Ovary (tissue), 9 donors: ENCODE measurements around the gene PRKCE. TPM values are rescaled to one million over a fixed set of nuclear protein-coding genes. Genes with fewer than 3 reads are reported as not detected.

ENCODE experiments used
- DNase-seq, 5 donors: peaks; one replicate each; pipeline ENCODE4 v3.0.0-alpha.2; 2019 to 2020
- H3K27ac ChIP-seq, 2 donors: fragments of 200-600 bp; one replicate each; pipeline versions ENCODE4 v1.5.1 to v1.8.0; 2019 to 2022
- H3K27me3 ChIP-seq: fragments of 200-600 bp; one replicate; pipeline ENCODE4 v1.8.0; 2022
- H3K36me3 ChIP-seq: fragments of 200-600 bp; sonication (generic); one replicate; pipeline ENCODE4 v1.5.1; 2019
- H3K4me1 ChIP-seq: one replicate; pipeline ENCODE4 v1.8.1; 2013; ENCODE audit warnings: mild to moderate bottlenecking, moderate library complexity; ENCODE audit not compliant: insufficient read depth
- H3K4me3 ChIP-seq: fragments of 200-600 bp; sonication (generic); one replicate; pipeline ENCODE4 v1.5.1; 2017
- H3K9me3 ChIP-seq, 2 donors: fragments of 200-600 bp in 1 of 2; sonication (generic) in 1 of 2; one replicate each; pipeline versions ENCODE4 v1.5.1 to v1.8.1; 2013 to 2019; ENCODE audit warnings: mild to moderate bottlenecking in 1 of 2, moderate library complexity in 1 of 2
- CTCF ChIP-seq, 3 donors: fragments of 450-650 bp in 2 of 3; fragments of 200-600 bp in 1 of 3; IDR thresholded peaks; one replicate each; pipeline versions ENCODE4 v1.5.1 to v1.8.0; 2016 to 2022; ENCODE audit warnings: antibody characterized with exemption in 3 of 3, mild to moderate bottlenecking in 1 of 3
- EP300 ChIP-seq: sonication (generic); formaldehyde crosslinking; IDR thresholded peaks from one replicate; pipeline ENCODE4 v1.6.1; 2017; ENCODE audit warnings: antibody characterized with exemption
- POLR2A ChIP-seq: fragments of 450-650 bp; IDR thresholded peaks from one replicate; pipeline ENCODE4 v1.6.1; 2017; ENCODE audit warnings: antibody characterized with exemption, mild to moderate bottlenecking, moderate library complexity
- WGBS, 3 donors: extraction: QIAGEN DNeasy Blood & Tissue Kit in 1 of 3; methylation state at CpG; one replicate each; pipeline versions ENCODE4 v1.1.5 to v1.1.7; 2013 to 2017; 5-methylcytosine and 5-hydroxymethylcytosine counted together
- intact Hi-C, 4 donors: fragments of 100-400 bp; cut with DNase I; formaldehyde crosslinking; loops; one replicate each; pipeline versions ENCODE4 v1.11.0 to v1.15.1; 2022 to 2023
- polyA plus RNA-seq, 2 donors: library from polyadenylated mRNA; stranded (reverse); fragments of 200-250 nt in 1 of 2; fragments of 350-450 nt in 1 of 2; fragmentation: Illumina TruSeq in 1 of 2; extraction: RNeasy Lipid Tissue Mini Kit (QIAGEN cat#74804) in 1 of 2; gene quantifications; one replicate each; pipeline ENCODE4 v1.2.3, GENCODE V29; 2013 to 2014
- total RNA-seq, 7 donors: library from RNA; depleted of rRNA in 2 of 7; stranded (reverse); fragments of >200 nt in 2 of 7; fragmentation: NEBNext Ultra II Directional in 3 of 7; extraction: Animal tissue kit (Norgen Biotek cat#: 25700) in 3 of 7; gene quantifications; one replicate each; pipeline versions ENCODE4 v1.1.0 to v1.2.4, GENCODE V29; 2016 to 2023
- donor health status: DM: no; HTN: no; CAD: no; lungs with moderate emphysema.
- donor health status: DM: no; HTN: no; CAD: no.
- donor health status: Bipolar disorder and iron deficiency.
- donor health status: DM: yes; HTN: yes; CAD: no.
- donor health status: DM: no; HTN: no; CAD: no.
- donor health status: DM: yes; HTN: yes; CAD: no.

PRKCE gene
- total and polyA plus RNA-seq, 9 donors, result 3.1 to 22.8 (median 12.8) TPM

- no peaks in the 10 kb centered on the region for H3K9me3 ChIP-seq
- TF ChIP-seq EP300 (no peak), CTCF (IDR thresholded peaks at IDR 0.05) (no peak)
- no peak for DNase-seq
- no peaks in the 10 kb centered on the region for H3K27me3 ChIP-seq
- no peak overlapping the region for H3K4me3 ChIP-seq
- H3K4me1 ChIP-seq, result peaks cover 4% of the 10 kb centered on the region
- H3K27ac ChIP-seq, result no peak overlapping the region
- intact Hi-C loops, result no loop called here
- 88 to 95% (median 90%) methylated on average over 1 of the region's 1 CpG for WGBS, 3 donors
- H3K36me3 ChIP-seq, result no peaks in the 10 kb centered on the region
These were observed 69.7 kb downstream of the PRKCE start for GRCh38 chr2:45721150-45721549.

GRCh38 chr2:45722477-45722876 is 71.0 kb downstream of the PRKCE start:
- 97 to 98% (median 97%) methylated on average over 5 of the region's 5 CpGs for WGBS, 3 donors
- intact Hi-C loops, result no loop called here
- H3K4me1 ChIP-seq, result peaks cover 4% of the 10 kb centered on the region

GRCh38 chr2:45723857-45724256 is 72.4 kb downstream of the PRKCE start:
- Histone ChIP-seq H3K27ac (no peak overlapping the region), H3K4me3 (no peak overlapping the region), H3K4me1 (peaks cover 4% of the 10 kb centered on the region), H3K9me3 (no peaks in the 10 kb centered on the region), H3K36me3 (no peaks in the 10 kb centered on the region), H3K27me3 (no peaks in the 10 kb centered on the region)
- DNase-seq, result no peak
- TF ChIP-seq POLR2A, result no peak
- TF ChIP-seq EP300, result no peak
- TF ChIP-seq CTCF (IDR thresholded peaks at IDR 0.05), result no peak
- WGBS, 3 donors, result 94 to 96% (median 95%) methylated on average over 2 of the region's 2 CpGs
- intact Hi-C loops, result no loop called here

More at GRCh38 chr2:45722477-45722876, 71.0 kb downstream of the PRKCE start:
- TF ChIP-seq POLR2A (no peak), CTCF (IDR thresholded peaks at IDR 0.05) (no peak), EP300 (no peak)
- Histone ChIP-seq H3K4me3 (no peak overlapping the region), H3K27me3 (no peaks in the 10 kb centered on the region), H3K9me3 (no peaks in the 10 kb centered on the region), H3K27ac (no peak overlapping the region), H3K36me3 (no peaks in the 10 kb centered on the region)
- DNase-seq, result no peak

- no peaks in the 10 kb centered on the region for H3K27me3 ChIP-seq
- WGBS, 3 donors, result 22 to 29% (median 29%) methylated on average over 2 of the region's 2 CpGs
These were observed 72.9 kb downstream of the PRKCE start for GRCh38 chr2:45724335-45724734.

More at GRCh38 chr2:45724335-45724734, 72.9 kb downstream of the PRKCE start:
- Histone ChIP-seq H3K27ac (no peak overlapping the region), H3K36me3 (no peaks in the 10 kb centered on the region), H3K9me3 (no peaks in the 10 kb centered on the region), H3K4me3 (no peak overlapping the region), H3K4me1 (peaks cover 4% of the 10 kb centered on the region)
- TF ChIP-seq CTCF (IDR thresholded peaks at IDR 0.05), result no peak
- TF ChIP-seq POLR2A, result no peak
- no peak for TF ChIP-seq EP300
- DNase-seq, result no peak
- intact Hi-C loops, result no loop called here
